Endometrial microvascular endothelial cells (primary cell): ENCODE results near the gene TBX5. TPM values are rescaled to one million over a fixed set of nuclear protein-coding genes. Genes with fewer than 3 reads are reported as not detected.

Source experiments
- in situ Hi-C: cut with HindIII; loops from 2 replicates; pipeline ENCODE4 v1.10.0; 2017; ENCODE audit warnings: low sequenced_read_pairs, low pct_unique_long_range_greater_than_20kb; ENCODE audit errors: inconsistent ontology term
- total RNA-seq: library from RNA; depleted of rRNA; stranded (reverse); fragments of >200 nt; gene quantifications from one replicate; pipeline ENCODE4 v1.2.3, GENCODE V29; 2015; ENCODE audit errors: inconsistent ontology term

Gene TBX5
- total RNA-seq: not detected

GRCh38 chr12:114405519-114406271 lies at the start of gene TBX5:
TBX5 (minus strand) TSS chr12:114406144; CDS start chr12:114403898, 2,246 bp downstream.
- in situ Hi-C loops: no loop called here

DNA sequence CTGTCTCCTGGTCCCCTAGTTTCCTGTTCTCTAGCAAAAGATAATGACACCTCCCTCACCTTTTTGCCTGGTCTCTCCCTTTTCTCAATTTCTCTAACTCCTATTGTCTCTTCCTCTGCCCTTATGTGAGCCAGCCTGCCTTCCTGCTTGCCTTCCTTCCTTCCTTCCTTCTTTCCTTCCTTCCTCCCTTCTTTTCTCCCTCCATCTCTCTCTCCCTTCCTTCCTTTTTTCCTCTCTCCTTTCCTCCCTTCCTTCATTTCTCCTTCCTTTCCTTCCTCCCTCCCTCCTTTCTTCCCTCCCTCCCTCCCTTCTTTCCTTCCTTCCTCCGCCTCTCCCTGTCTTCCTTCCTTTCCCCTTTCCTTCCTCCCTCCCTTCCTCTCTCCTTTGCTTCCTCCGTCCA lies 45.7 kb upstream of the TBX5 start:
- in situ Hi-C loops: no loop called here

- in situ Hi-C loops: no loop called here
Measured at GRCh38 chr12:114450515-114451300, 44.8 kb upstream of the TBX5 start.

DNA sequence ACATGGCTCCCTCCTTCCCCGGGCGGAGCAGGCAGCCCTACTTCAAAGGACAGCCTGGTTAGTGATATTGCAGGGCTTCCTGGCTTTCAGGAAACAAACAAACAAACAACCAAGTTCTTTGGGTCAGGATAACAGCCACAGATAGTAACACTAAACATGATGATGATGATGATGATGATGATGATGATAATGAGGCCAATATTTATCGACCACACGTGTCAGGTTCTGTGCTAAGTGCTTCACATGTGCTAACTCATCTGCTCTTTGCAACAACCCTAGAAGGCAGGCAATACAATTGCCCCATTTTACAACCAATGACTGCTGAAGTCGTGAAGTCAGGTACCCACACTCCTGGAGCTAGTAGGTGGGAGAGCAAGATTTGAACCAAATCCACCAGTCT lies 44.1 kb upstream of the TBX5 start:
- in situ Hi-C loops: no loop called here

DNA sequence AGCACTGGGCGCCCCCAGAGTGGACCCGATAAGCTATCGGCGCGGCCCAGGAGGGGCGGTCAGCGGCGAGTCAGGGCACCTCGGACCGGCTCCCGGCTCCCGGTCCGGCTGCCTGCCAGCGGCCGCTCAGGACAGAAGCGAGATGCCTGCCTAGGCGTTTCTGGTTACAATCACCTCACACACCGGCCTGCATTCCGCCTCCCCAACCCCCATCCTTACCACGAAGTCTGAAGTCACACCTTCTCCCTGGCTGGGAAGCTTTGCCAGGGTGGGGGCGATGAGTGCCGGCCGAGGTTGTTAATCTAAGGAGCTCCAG lies 42.6 kb upstream of the TBX5 start:
- in situ Hi-C loops: no loop called here

DNA sequence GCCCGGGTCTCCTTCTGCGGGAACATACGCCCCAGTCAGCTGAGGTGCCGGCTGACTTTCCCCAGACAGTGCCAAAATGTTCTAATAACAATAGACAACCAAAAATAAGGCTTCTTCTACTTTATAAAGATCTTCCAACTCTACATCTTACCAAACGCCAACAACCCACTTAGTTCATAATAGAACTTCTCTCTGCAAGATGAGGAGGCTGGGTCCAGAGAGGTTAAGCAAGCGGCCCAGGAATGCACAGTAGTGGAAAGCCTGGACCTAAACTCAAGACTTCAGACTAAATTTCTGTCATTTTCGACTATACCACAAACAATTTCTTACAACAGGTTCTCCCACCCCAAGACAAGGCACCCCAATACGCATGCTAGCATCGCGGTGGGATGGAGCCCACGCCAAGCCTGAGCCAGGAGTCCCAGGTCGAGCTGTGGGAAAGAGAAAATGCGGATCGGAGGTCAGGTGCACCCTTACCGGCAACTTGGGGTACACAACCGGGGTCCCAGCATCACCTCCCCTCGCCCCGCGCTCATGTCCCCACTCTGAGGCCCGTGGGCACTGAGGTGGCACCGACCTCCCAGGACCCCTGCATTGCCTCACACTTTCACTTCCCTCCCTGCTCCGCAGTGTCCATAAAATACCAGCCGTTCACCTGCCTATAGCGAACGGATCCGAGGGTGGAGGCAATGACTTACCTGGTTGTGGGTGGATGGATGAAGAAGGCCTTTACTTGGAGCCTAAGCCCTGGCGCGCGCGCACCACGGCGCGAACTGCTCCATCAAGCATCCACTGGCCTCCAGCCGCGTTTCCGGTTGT lies 42.1 kb upstream of the TBX5 start:
- in situ Hi-C loops: no loop called here

- in situ Hi-C loops: no loop called here
Measured at GRCh38 chr12:114447274-114447716, 41.4 kb upstream of the TBX5 start.

- in situ Hi-C loops: no loop called here
Measured at GRCh38 chr12:114445401-114446323, 39.7 kb upstream of the TBX5 start.

DNA sequence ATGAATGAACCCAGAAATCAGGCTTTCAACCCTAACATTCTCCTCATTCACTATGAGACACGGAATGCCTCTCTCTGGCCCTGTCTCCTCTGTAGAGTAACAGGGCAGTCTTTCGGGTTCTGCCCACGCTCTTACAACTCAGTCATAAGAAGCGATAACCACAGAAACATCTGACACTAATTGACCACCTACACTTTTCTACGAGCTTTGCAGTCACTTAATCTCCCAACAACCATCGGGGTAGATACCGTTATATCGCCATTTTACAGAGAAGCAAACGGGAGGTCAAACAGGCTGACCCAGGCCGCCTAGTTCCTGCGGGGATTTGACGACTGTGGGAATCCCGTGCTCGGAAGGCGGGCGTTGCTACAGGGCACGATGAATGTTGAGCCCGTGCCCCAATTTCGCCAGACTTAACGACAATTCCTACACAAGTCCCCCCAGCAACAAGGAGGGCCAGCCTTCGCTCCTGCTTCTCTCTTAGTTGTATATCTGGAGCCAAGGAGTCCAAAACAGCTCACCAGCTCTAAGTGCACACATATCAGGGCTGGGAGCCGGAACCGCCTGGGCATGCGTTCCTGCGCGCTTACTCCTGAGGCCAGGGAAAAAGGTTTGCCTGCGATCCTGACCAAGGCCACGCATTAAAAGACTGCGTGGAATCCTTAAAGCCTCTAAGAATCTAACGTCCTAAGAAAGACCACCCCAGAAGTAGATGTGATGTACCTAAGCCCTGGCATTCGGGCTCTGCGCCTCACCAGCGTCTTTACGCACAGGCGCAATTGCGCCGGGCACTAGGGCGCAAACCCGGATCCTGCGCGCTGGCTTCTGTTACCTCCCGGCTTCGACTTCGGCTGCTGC lies 38.7 kb upstream of the TBX5 start:
- in situ Hi-C loops: no loop called here

DNA sequence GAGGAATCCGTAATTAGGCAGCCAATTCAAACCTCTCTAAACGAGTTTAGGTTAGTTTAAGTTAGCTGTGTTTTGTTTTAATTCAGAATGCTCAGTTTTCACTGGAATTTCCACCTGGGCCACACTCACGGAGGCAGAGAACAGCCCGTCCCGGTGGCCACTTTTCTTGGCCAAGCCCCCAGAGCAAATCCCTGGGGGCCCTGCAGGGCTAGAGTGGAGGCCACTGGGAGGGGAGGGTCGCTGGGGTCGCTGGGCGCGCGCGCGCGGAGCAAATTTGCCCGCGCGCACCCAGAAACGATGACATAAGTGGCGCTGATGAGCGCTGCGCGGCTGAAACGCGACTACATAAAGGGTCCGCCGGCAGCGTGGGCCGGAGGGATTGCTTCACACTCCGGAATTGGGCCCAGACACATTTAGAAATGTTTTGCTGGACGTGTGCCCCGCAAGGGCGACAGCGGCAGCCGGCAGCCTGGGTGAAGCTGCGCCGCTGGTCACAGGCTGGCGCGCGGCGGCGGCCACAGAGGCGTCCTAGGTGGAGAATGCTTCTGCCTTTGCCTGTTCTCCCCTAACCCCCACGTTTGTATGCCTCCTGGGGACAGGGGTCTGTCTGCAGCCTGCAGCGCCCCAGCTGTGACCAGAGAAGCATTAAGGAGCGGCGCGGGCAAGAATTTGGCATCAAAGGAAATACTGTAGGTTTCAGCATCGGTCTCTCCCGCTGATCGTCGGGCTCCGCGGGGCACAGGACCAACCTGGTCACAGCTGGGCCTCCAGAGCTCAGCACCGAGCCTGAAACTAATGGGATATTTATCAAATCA lies 37.9 kb upstream of the TBX5 start:
- in situ Hi-C loops: no loop called here

DNA sequence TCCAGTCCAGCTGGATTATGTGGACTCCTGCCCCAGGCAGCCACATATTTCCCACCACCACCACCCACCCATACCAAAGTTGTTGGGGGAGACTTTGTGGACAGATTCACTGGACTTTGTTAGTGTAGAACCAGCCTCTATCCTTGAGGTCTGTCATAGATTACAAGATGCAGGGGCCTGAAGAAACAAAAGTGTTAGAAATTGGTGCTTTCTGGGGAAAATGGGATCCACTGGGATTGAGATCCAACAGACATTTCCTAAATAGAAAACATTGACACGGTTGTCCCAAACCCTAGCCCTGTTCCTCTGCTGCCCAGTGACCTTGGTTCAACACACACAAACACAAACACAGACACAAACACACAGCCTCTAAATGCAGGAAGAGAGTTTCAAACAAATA lies 36.6 kb upstream of the TBX5 start:
- in situ Hi-C loops: no loop called here

- in situ Hi-C loops: no loop called here
Measured at GRCh38 chr12:114441545-114441944, 35.6 kb upstream of the TBX5 start.

DNA sequence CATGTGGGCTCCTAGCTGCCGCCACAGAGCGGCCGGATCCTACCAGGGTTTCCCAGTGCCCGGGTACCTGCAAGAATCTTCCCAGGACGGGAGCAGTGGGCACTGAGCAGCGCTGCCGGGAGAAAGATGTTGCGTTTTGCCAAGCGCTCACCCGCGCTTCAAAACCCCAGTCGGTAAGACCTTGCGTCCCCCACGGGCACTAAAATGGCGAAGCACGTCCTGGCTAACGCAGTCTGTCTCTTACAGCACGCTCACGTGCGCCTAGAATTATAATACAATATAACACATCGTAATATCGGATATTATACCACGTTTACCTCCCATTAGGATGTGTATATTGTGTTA lies 35.1 kb upstream of the TBX5 start:
- in situ Hi-C loops: no loop called here

GRCh38 chr12:114440270-114441038 lies 34.5 kb upstream of the TBX5 start:
- in situ Hi-C loops: no loop called here

DNA sequence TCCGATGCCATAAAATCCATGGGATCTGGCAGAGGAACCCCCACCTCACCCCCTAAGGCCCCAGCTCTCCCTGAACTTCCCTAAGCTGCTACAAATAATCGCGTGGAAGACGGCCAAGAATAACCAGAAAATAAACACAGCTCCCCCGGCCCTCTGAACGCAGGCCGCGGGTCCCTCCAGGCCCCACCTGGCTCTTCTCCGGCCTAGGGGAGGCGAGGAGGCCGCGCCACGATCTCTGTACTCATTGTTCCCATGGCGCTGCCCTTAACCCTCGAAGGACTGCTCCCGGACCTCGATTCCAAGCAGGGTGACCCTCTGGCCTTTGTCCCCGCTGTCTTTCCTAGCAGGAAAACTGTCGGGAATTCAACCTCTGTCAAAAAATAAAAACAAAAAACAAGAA lies 33.9 kb upstream of the TBX5 start:
- in situ Hi-C loops: no loop called here

- in situ Hi-C loops: no loop called here
Measured at GRCh38 chr12:114439261-114439683, 33.3 kb upstream of the TBX5 start.
